ENCODE data around the gene KRTAP20-4. TPM values are rescaled to one million over a fixed set of nuclear protein-coding genes. Genes with fewer than 3 reads are reported as not detected.

KRTAP20-4 gene
- polyA plus RNA-seq, 10 donors: not detected

- no peak for DNase-seq
Observed at GRCh38 chr21:30646904-30647414, 26.5 kb downstream of the KRTAP20-4 start.

GRCh38 chr21:30652891-30653290 is 32.5 kb downstream of the KRTAP20-4 start:
- no peak for DNase-seq

- DNase-seq: no peak
Observed at GRCh38 chr21:30668776-30669175, 48.3 kb downstream of the KRTAP20-4 start.

Other genes with a start within 250 kb of the KRTAP20-4 start
- not detected for gene KRTAP13-2, start 248.4 kb upstream of the KRTAP20-4 start, polyA plus RNA-seq (ENCODE audit: insufficient read length in 10 of 10)
- not detected for gene KRTAP13-1, start 224.6 kb upstream of the KRTAP20-4 start, polyA plus RNA-seq (ENCODE audit: insufficient read length in 10 of 10)
- gene KRTAP13-3, start 194.7 kb upstream of the KRTAP20-4 start, polyA plus RNA-seq (ENCODE audit: insufficient read length in 10 of 10): not detected
- gene KRTAP13-4, start 190.4 kb upstream of the KRTAP20-4 start, polyA plus RNA-seq (ENCODE audit: insufficient read length in 10 of 10): not detected
- gene KRTAP15-1, start 180.4 kb upstream of the KRTAP20-4 start, polyA plus RNA-seq (ENCODE audit: insufficient read length in 10 of 10): not detected
- gene KRTAP19-1, start 140.3 kb upstream of the KRTAP20-4 start, polyA plus RNA-seq (ENCODE audit: insufficient read length in 10 of 10): not detected
- not detected for gene KRTAP19-2, start 133.2 kb upstream of the KRTAP20-4 start, polyA plus RNA-seq (ENCODE audit: insufficient read length in 10 of 10)
- gene KRTAP19-3, start 128.6 kb upstream of the KRTAP20-4 start, polyA plus RNA-seq (ENCODE audit: insufficient read length in 10 of 10): not detected
- gene KRTAP19-4, start 123.5 kb upstream of the KRTAP20-4 start, polyA plus RNA-seq (ENCODE audit: insufficient read length in 10 of 10): not detected
- not detected for gene KRTAP19-5, start 118.5 kb upstream of the KRTAP20-4 start, polyA plus RNA-seq (ENCODE audit: insufficient read length in 10 of 10)
- gene KRTAP19-6, start 78.8 kb upstream of the KRTAP20-4 start, polyA plus RNA-seq (ENCODE audit: insufficient read length in 10 of 10): not detected
- gene KRTAP19-7, start 59.3 kb upstream of the KRTAP20-4 start, polyA plus RNA-seq (ENCODE audit: insufficient read length in 10 of 10): not detected
- gene KRTAP22-2, start 30.2 kb upstream of the KRTAP20-4 start, polyA plus RNA-seq (ENCODE audit: insufficient read length in 10 of 10): not detected
- not detected for gene KRTAP6-3, start 28.2 kb upstream of the KRTAP20-4 start, polyA plus RNA-seq (ENCODE audit: insufficient read length in 10 of 10)
- not detected for gene KRTAP6-2, start 21.7 kb upstream of the KRTAP20-4 start, polyA plus RNA-seq (ENCODE audit: insufficient read length in 10 of 10)
- not detected for gene KRTAP22-1, start 19.5 kb upstream of the KRTAP20-4 start, polyA plus RNA-seq (ENCODE audit: insufficient read length in 10 of 10)
- not detected for gene KRTAP6-1, start 6.7 kb upstream of the KRTAP20-4 start, polyA plus RNA-seq (ENCODE audit: insufficient read length in 10 of 10)
- not detected for gene KRTAP20-1, start 4.2 kb upstream of the KRTAP20-4 start, polyA plus RNA-seq (ENCODE audit: insufficient read length in 10 of 10)
- not detected for gene KRTAP20-2, start 14.6 kb downstream of the KRTAP20-4 start, polyA plus RNA-seq (ENCODE audit: insufficient read length in 10 of 10)
- gene KRTAP20-3, start 22.2 kb downstream of the KRTAP20-4 start, polyA plus RNA-seq (ENCODE audit: insufficient read length in 10 of 10): not detected
- gene KRTAP21-3, start 98.2 kb downstream of the KRTAP20-4 start, polyA plus RNA-seq (ENCODE audit: insufficient read length in 10 of 10): not detected
- gene KRTAP21-2, start 126.6 kb downstream of the KRTAP20-4 start, polyA plus RNA-seq (ENCODE audit: insufficient read length in 10 of 10): not detected
- gene KRTAP21-1, start 134.8 kb downstream of the KRTAP20-4 start, polyA plus RNA-seq (ENCODE audit: insufficient read length in 10 of 10): not detected
- gene KRTAP8-1, start 192.6 kb downstream of the KRTAP20-4 start, polyA plus RNA-seq (ENCODE audit: insufficient read length in 10 of 10): not detected
- not detected for gene KRTAP7-1, start 209.1 kb downstream of the KRTAP20-4 start, polyA plus RNA-seq (ENCODE audit: insufficient read length in 10 of 10)

Data from muscle of back (tissue), 11 donors.